Erythroblast (primary cell): Measurements from ENCODE around the gene AOAH.

Source experiments
- GATA1 ChIP-seq: IDR thresholded peaks from 2 replicates; pipeline ENCODE4 v1.6.1; 2011; ENCODE audit warnings: low read depth, mild to moderate bottlenecking, control low read depth, low read length, moderate library complexity
- POLR2A ChIP-seq: IDR thresholded peaks from 2 replicates; pipeline ENCODE4 v1.6.1; 2011; ENCODE audit warnings: mild to moderate bottlenecking, low read length

GRCh38 chr7:36614959-36615358 is 109.3 kb downstream of the AOAH start:
- no peak for TF ChIP-seq POLR2A
- TF ChIP-seq GATA1, result no peak
